Central memory CD8-positive, alpha-beta T cell (primary cell): ENCODE results near the gene USP12.

Source experiments
- ATAC-seq: fragments of 150-1000 bp; cut with Tn5 transposase; replicated peaks from 2 replicates; pipeline ENCODE4 v1.10.0; 2022; ENCODE audit warnings: mild to moderate bottlenecking, moderate FRiP score, moderate number of reproducible peaks; ENCODE audit not compliant: poor library complexity, severe bottlenecking; ENCODE audit errors: extremely low read depth
- DNase-seq, 2 donors: peaks; one replicate each; pipeline ENCODE4 v3.0.0; 2021; ENCODE audit warnings: low spot score in 2 of 2
- H3K27ac Mint-ChIP-seq: one replicate; pipeline ENCODE4 v1.8.0; 2022; ENCODE audit warnings: low read depth, mild to moderate bottlenecking, moderate library complexity, mixed read lengths
- H3K27me3 Mint-ChIP-seq: one replicate; pipeline ENCODE4 v1.8.0; 2022; ENCODE audit warnings: mixed read lengths
- H3K36me3 Mint-ChIP-seq: one replicate; pipeline ENCODE4 v1.8.0; 2022; ENCODE audit warnings: mild to moderate bottlenecking, moderate library complexity, mixed read lengths; ENCODE audit not compliant: insufficient read depth
- H3K4me1 Mint-ChIP-seq: one replicate; pipeline ENCODE4 v1.8.0; 2022; ENCODE audit warnings: mixed read lengths
- H3K4me3 Mint-ChIP-seq: one replicate; pipeline ENCODE4 v1.8.0; 2022; ENCODE audit warnings: mild to moderate bottlenecking, moderate library complexity, mixed read lengths
- H3K9me3 Mint-ChIP-seq: one replicate; pipeline ENCODE4 v1.8.0; 2022; ENCODE audit warnings: mixed read lengths

USP12 gene

DNA sequence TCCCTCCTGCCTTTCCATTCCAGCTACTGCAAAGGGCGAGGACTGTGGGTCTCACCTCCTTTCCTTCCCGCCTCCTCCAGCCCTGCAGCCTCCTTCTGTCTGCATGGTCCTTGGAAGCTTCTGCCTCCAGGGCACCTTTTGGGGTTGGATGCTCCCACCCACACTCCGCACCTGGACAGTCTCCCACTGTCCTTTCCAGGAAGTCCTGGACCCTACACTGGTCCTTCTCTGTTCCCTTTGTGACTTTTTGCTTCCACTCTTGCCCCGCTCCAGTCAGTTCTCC, 130.8 kb downstream of the USP12 start:
- H3K27ac Mint-ChIP-seq: no peak overlapping the region

DNA sequence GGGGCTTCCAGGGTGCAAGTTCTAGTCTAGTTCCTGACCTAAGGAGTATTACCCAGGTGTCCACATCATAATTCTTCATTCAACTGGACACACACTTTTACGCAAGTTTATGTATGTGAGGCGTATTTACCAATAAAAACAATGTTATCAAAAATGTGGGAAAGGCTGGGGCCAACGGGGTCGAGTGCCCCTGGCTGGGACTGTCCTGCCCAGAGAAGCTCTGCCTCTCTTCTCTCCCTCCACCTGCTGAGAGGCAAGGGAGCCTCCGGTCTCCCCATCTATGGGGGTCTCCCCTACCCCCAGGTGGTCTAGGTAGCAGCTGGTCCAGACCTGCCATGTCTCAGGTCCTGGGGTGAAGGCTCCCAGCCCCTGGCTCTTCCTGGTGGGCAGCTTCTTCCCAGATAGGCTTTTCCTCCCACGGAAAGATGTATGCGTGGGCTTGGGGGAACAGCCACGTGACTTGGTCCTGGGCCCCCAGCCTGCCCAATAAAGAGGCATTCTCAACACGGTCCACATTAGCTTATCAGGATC, 132.4 kb downstream of the USP12 start:
- Mint-ChIP-seq H3K4me1 (peaks cover 9% of the 10 kb centered on the region), H3K9me3 (no peaks in the 10 kb centered on the region), H3K27ac (no peak overlapping the region), H3K4me3 (no peak overlapping the region), H3K36me3 (peaks cover 2% of the 10 kb centered on the region), H3K27me3 (peaks cover 61% of the 10 kb centered on the region)
- ATAC-seq: no peak
- DNase-seq: no peak

More for the DNA sequence above, 130.8 kb downstream of the USP12 start:
- peaks cover 8% of the 10 kb centered on the region for H3K4me1 Mint-ChIP-seq
- no peak for DNase-seq
- peaks cover 46% of the 10 kb centered on the region for H3K27me3 Mint-ChIP-seq
- H3K9me3 Mint-ChIP-seq: no peaks in the 10 kb centered on the region
- ATAC-seq: no peak
- H3K4me3 Mint-ChIP-seq: no peak overlapping the region
- H3K36me3 Mint-ChIP-seq: peaks cover 2% of the 10 kb centered on the region

DNA sequence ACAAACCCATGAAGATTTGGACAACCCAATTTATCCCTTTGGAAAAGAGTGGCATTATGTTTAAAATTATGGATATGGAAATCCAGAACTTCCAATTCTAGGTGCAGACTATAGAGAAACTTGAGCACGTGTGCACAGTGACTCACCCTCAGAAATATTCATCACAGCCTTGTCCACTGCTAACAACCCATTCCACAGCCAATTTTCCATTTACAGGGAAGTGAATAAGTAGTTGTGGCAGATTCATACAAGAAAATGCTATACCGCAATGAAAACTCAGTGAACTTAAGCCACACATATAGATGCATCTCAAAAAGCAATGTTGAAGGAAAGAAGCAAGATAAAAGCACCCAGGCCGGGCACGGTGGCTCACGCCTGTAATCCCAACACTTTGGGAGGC, 133.3 kb downstream of the USP12 start:
- DNase-seq (no peak), ATAC-seq (no peak)
- no peaks in the 10 kb centered on the region for H3K9me3 Mint-ChIP-seq
- no peak overlapping the region for H3K27ac Mint-ChIP-seq
- H3K36me3 Mint-ChIP-seq: peaks cover 2% of the 10 kb centered on the region
- H3K4me1 Mint-ChIP-seq: peaks cover 9% of the 10 kb centered on the region
- no peak overlapping the region for H3K4me3 Mint-ChIP-seq
- H3K27me3 Mint-ChIP-seq: peaks cover 64% of the 10 kb centered on the region

DNA sequence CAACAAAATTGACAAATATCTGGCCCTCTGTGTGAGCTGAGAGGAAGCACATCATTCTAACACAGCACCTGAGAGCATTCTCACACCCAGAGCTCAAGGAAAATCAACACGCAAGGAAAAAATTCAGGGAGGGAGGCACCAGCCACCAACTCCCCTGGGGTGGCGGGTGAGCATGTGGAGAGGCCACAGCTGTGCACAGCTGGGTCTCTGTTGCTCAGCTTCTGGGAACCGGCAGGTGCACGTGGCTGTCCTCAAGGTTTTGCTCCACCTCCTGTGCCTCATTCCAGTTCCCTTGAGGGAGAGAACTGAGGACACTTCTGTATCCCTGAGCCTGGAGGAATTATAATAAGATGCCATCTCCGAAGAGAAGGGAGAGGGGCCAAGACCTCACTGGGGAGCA, 134.0 kb downstream of the USP12 start:
- Mint-ChIP-seq H3K27me3 (peaks cover 64% of the 10 kb centered on the region), H3K36me3 (peaks cover 2% of the 10 kb centered on the region), H3K4me3 (no peak overlapping the region), H3K9me3 (no peaks in the 10 kb centered on the region), H3K27ac (no peak overlapping the region), H3K4me1 (peaks cover 9% of the 10 kb centered on the region)
- ATAC-seq (no peak), DNase-seq (no peak)

DNA sequence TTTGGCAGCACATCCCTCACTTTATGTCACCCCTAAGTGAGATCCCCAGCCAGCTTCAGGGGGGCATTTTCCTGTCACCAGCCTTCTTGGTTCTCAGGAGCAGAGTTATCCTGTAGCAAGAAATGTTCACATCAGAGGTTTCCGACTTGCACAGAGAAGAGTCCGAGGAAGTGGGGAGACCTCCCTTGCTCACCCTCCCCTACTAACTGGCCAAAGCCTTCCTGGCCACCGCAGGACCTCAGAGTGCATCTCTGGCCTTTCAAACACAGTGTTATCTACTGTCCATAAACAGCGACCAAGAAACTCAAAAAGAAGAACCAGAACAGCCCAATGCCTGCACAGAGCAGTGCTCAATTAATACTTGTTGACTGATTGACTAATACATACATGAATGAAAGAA, 134.4 kb downstream of the USP12 start:
- DNase-seq: no peak

DNA sequence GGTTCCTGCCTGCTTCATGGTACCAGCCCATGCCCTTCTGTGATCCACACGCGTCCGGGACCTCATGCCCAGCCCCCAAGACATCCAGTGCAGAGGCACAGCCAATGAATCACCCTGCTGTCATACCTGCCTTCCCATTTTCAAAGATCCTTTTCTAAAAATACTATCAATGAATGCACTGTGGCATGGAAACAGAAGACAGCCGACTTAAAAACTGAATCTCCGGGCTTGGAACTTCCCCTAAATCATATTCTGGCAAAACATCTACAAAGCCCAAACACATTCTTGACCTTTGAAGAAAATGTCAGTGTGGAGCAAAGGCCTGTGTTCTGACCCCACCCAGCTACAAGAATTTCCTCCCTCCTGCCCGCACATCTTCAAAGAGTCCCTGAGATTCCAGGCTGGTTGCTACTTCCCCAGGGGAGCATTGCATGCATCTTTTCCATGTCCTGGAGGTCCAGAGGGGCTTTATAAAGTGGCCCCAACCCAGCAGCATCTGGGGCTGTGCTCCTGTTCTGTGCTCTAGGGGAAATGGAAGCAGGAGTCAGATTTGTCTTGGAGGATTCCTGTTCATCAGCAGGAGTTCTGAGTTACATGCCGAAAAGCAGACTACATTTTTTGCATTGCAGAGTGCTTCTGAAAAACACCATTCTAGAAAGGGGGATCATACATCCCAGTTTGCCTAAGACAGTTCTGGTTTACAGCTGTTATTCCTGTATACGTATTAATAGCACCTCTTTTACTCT, 135.2 kb downstream of the USP12 start:
- Mint-ChIP-seq H3K36me3 (peaks cover 2% of the 10 kb centered on the region), H3K9me3 (no peaks in the 10 kb centered on the region), H3K4me1 (peaks cover 9% of the 10 kb centered on the region), H3K27me3 (peaks cover 64% of the 10 kb centered on the region), H3K4me3 (no peak overlapping the region), H3K27ac (no peak overlapping the region)
- no peak for ATAC-seq
- DNase-seq: no peak

More for the DNA sequence above, 134.4 kb downstream of the USP12 start:
- Mint-ChIP-seq H3K4me3 (no peak overlapping the region), H3K27ac (no peak overlapping the region), H3K9me3 (no peaks in the 10 kb centered on the region), H3K4me1 (peaks cover 9% of the 10 kb centered on the region), H3K36me3 (peaks cover 2% of the 10 kb centered on the region), H3K27me3 (peaks cover 64% of the 10 kb centered on the region)
- no peak for ATAC-seq

DNA sequence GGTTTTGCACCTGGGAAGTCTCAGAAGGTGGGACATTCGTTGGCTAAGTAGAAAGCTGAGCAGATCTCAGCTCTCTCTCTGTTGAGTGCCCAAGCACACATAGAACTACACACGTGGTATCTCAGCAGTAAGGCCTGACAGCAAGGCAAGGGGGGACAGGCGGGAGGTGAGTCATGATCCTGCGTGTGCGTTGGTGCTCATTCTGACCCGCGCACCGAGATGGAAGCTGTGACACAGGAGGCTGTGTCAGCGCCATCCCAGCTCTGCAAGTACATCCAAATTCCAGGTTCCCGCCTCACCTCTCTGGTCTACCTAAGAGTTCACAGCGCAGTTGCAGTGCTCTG, 135.7 kb downstream of the USP12 start:
- Mint-ChIP-seq H3K27ac (no peak overlapping the region), H3K4me1 (peaks cover 9% of the 10 kb centered on the region), H3K27me3 (peaks cover 59% of the 10 kb centered on the region), H3K9me3 (no peaks in the 10 kb centered on the region), H3K4me3 (no peak overlapping the region), H3K36me3 (peaks cover 2% of the 10 kb centered on the region)
- DNase-seq (no peak), ATAC-seq (no peak)

DNA sequence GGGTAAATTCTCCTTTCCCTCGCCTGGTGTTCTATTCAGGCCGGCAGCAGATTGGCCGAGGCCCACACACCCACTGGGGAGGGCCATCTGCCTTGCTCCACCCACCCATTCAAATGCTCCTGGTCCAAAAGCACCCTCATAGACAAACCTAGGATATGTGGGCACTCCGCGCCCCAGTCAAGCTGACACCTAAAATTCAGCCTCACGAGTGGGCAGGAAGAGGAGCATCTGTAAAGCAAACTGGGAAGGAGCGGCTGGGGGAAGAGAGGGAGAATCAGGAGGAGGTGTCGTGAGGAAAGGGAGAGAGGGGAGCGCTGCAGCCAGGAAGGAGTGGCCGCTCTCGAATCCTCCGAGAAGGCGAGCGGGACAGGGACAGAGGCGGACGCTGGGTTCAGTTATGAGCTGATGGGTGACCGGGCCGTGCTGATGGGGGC, 136.9 kb downstream of the USP12 start:
- no peak overlapping the region for H3K4me3 Mint-ChIP-seq
- H3K36me3 Mint-ChIP-seq: peaks cover 2% of the 10 kb centered on the region
- ATAC-seq (no peak), DNase-seq (no peak)
- H3K4me1 Mint-ChIP-seq: peaks cover 9% of the 10 kb centered on the region
- H3K9me3 Mint-ChIP-seq: no peaks in the 10 kb centered on the region
- H3K27ac Mint-ChIP-seq: no peak overlapping the region
- H3K27me3 Mint-ChIP-seq: peaks cover 54% of the 10 kb centered on the region

DNA sequence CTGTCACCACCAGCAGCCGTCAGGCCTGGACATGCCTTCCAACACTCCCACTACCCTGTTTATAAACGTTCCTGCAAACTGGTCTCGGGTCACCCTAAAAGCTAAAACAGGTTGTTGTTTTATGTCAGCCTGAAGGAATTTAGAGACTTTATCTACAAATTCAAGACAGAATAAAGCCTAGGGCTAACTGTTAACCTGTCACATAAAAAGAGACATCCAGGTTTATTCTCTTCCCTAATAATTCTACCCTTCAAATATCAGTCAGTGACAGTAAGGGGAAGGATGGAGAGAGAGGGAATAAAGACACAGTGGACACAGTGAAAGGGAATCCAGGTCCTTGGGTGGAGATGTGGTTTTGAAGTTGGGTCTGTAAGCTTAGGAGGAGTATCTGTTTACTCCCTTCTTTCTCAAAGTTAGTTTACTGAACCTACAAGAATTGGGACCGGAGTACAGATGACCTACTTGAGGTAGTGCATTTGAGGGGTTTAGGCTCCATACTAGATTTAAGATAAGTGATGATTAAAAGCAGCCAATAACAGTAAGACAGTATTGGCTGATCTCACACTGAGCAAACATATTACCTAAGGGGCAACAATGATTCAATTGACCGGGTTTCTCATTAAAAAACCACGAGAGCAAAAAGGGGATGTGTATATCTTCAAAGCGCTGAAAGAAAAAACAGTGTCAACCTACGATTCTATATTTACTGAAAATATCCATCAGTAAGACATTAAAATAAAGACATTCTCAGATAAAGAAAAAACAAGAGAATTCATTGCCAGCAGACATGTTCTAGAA, 142.7 kb downstream of the USP12 start:
- Mint-ChIP-seq H3K4me3 (no peak overlapping the region), H3K4me1 (peaks cover 7% of the 10 kb centered on the region), H3K27ac (no peak overlapping the region), H3K27me3 (peaks cover 39% of the 10 kb centered on the region), H3K36me3 (no peaks in the 10 kb centered on the region), H3K9me3 (no peaks in the 10 kb centered on the region)
- DNase-seq (no peak), ATAC-seq (no peak)

DNA sequence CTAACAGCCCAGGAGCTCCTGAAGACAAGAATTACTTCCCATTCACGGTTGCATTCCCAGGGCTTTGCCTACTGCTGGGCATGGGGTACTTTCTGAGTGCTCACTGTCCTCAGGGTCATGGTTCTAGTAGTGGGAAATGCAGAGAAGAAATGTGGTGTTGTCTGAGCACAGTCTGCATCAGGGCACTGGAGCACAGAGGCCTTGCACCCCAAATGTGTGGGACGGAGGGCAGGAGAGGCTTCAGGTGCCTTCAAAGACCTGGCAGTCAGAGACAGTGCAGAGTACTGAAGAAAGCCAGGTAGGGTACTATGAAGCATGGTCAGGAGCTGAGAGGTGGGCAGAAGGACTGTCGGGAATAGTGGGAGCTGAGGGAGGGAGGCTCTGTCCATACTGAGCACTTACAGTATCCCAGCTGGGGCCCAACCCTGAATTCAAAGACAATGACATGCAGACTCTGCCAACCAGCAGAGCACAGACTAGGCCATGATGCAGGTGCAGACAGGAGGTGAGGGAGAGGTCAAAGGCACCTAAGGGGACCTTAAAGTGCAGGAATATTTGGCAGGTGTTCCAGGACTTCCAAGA, 144.4 kb downstream of the USP12 start:
- ATAC-seq (no peak), DNase-seq (no peak)
- Mint-ChIP-seq H3K4me3 (no peak overlapping the region), H3K36me3 (peaks cover 1% of the 10 kb centered on the region), H3K27me3 (peaks cover 39% of the 10 kb centered on the region), H3K4me1 (peaks cover 7% of the 10 kb centered on the region), H3K27ac (no peak overlapping the region), H3K9me3 (no peaks in the 10 kb centered on the region)

DNA sequence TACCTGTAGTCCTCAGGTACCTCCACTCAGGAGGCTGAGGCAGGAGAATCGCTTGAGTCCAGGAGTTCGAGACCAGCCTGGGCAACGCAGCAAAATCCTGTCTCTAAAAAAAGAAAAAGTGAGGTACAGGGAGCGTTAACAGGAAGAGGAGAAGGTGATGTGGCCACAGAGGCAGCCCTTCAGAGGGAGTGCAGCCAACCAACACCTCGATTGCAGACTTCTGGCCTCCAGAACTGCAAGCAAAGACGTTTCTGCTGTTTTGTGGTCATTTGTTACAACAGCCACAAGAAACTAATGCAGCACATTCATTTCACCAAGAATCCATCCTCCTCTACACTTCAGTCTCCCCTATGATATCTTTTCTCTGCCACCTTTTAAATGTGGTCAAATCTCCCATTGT, 145.2 kb downstream of the USP12 start:
- peaks cover 1% of the 10 kb centered on the region for H3K36me3 Mint-ChIP-seq
- no peaks in the 10 kb centered on the region for H3K9me3 Mint-ChIP-seq
- no peak overlapping the region for H3K4me3 Mint-ChIP-seq
- DNase-seq (no peak), ATAC-seq (no peak)
- peaks cover 7% of the 10 kb centered on the region for H3K4me1 Mint-ChIP-seq
- no peak overlapping the region for H3K27ac Mint-ChIP-seq
- peaks cover 39% of the 10 kb centered on the region for H3K27me3 Mint-ChIP-seq

DNA sequence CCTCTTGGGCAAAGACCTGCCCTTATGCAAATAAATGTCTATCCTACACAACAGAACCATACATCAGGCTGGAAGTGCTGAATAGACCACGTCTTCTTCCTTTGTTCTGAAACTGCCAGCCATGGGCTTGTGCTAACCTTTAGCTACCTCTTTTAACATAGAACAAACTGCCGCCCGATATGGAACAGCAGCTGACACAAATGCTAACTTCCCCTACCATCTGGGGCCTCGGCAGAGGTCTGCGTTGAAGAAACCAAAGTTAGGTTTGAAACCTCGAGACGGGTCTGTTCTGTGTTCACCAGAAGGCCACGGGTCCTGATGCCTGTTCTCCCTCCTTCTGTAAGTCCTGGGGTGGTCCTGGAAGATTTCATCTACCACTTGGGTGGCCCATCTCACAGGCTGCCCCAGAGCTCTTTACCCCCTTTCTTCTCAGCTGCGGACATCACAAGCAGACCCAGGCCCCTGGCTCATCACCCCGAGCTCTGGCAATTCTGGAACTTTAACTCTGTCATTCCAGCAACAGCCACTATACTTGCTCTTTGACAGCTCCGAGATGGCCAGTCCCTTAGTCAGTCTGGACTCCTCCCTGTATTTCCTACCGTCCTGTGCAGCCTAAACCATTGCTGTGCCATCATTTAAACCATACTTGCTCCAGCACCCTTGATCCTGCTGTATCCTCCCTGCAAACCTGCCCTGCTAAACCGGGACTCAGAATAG, 146.7 kb downstream of the USP12 start:
- ATAC-seq (no peak), DNase-seq (no peak)
- Mint-ChIP-seq H3K36me3 (peaks cover 4% of the 10 kb centered on the region), H3K4me3 (no peak overlapping the region), H3K27me3 (peaks cover 39% of the 10 kb centered on the region), H3K9me3 (no peaks in the 10 kb centered on the region), H3K27ac (no peak overlapping the region), H3K4me1 (peaks cover 7% of the 10 kb centered on the region)
